Bronchial epithelial cell (primary cell): Measurements from ENCODE around the gene PHPT1. TPM values are rescaled to one million over a fixed set of nuclear protein-coding genes. Genes with fewer than 3 reads are reported as not detected.
"Not testable (repeated sequence)": the region's sequence is repeated elsewhere in the genome, so short reads cannot be mapped to it uniquely, and the experiment has no call there.

Experiments used
- DNase-seq: peaks from one replicate; pipeline ENCODE4 v3.0.0-alpha.2; 2010; ENCODE audit warnings: low read depth
- FAIRE-seq: peaks from 2 replicates; lab custom pipeline; 2011; peaks lifted over from hg19 to GRCh38; lab: Jason Lieb, UNC
- H3K27me3 ChIP-seq: 2 replicates; pipeline ENCODE4 v1.5.1; 2011; ENCODE audit warnings: low read length; ENCODE audit not compliant: control insufficient read depth, insufficient read depth
- H3K36me3 ChIP-seq: 2 replicates; pipeline ENCODE4 v1.5.1; 2011; ENCODE audit warnings: low read length; ENCODE audit not compliant: control insufficient read depth, insufficient read depth
- H3K4me3 ChIP-seq: 2 replicates; pipeline ENCODE4 v1.5.1; 2011; ENCODE audit warnings: mild to moderate bottlenecking, low read depth, low read length, control low read depth
- CTCF ChIP-seq: IDR thresholded peaks from 2 replicates; pipeline ENCODE4 v1.5.1; 2011; ENCODE audit warnings: mild to moderate bottlenecking, moderate library complexity, low read length, control low read depth, inconsistent platforms; ENCODE audit not compliant: insufficient read depth, severe bottlenecking
- total RNA-seq: library from RNA; depleted of rRNA; stranded (reverse); fragments of >200 nt; gene quantifications from 2 replicates; pipeline ENCODE4 v1.2.1, GENCODE V29; 2014

The PHPT1 gene
- total RNA-seq, 1 donor from 2014 or later, result 57.9 TPM

GRCh38 chr9:136840140-136840876 is 8.9 kb upstream of the PHPT1 start:
- no peak for FAIRE-seq

GRCh38 chr9:136840877-136841645 is 8.1 kb upstream of the PHPT1 start:
- DNase-seq, result peak; percentile 15
- Histone ChIP-seq H3K36me3 (peaks cover 4% of the 10 kb centered on the region), H3K4me3 (no peak overlapping the region), H3K27me3 (peaks cover 3% of the 10 kb centered on the region)
- TF ChIP-seq CTCF, result no peak
- no peak for FAIRE-seq

More at GRCh38 chr9:136840140-136840876, 8.9 kb upstream of the PHPT1 start:
- no peak for TF ChIP-seq CTCF
- H3K4me3 ChIP-seq, result no peak overlapping the region
- H3K36me3 ChIP-seq, result peaks cover 5% of the 10 kb centered on the region
- H3K27me3 ChIP-seq, result peaks cover 2% of the 10 kb centered on the region
- DNase-seq, result no peak

GRCh38 chr9:136841646-136842379 is 7.4 kb upstream of the PHPT1 start:
- not testable (repeated sequence) for DNase-seq, H3K36me3 ChIP-seq, H3K27me3 ChIP-seq, H3K4me3 ChIP-seq
- peak; percentile 70 for FAIRE-seq

GRCh38 chr9:136842380-136842948 is 6.7 kb upstream of the PHPT1 start, which contains the start of gene AJM1:
Gene AJM1 (plus strand): TSS chr9:136842478. CDS start chr9:136844415, 1,937 bp downstream.
- peak; percentile 58 for DNase-seq
- FAIRE-seq, H3K36me3 ChIP-seq, H3K27me3 ChIP-seq: not testable (repeated sequence)
- peak within 1 kb of the TSS; percentile 28 for H3K4me3 ChIP-seq
- TF ChIP-seq CTCF, result peak; percentile 85

- H3K4me3 ChIP-seq, H3K27me3 ChIP-seq, DNase-seq, H3K36me3 ChIP-seq, FAIRE-seq: not testable (repeated sequence)
Measured at GRCh38 chr9:136843159-136843800, 5.9 kb upstream of the PHPT1 start.
